G401.6 (cell line): ENCODE results near the gene CDCA5.
"Not testable (repeated sequence)": the region's sequence is repeated elsewhere in the genome, so short reads cannot be mapped to it uniquely, and the experiment has no call there.

Experiments used
- FAIRE-seq: peaks from 2 replicates; lab custom pipeline; 2012; peaks lifted over from hg19 to GRCh38; lab: Jason Lieb, UNC

CDCA5 gene

DNA sequence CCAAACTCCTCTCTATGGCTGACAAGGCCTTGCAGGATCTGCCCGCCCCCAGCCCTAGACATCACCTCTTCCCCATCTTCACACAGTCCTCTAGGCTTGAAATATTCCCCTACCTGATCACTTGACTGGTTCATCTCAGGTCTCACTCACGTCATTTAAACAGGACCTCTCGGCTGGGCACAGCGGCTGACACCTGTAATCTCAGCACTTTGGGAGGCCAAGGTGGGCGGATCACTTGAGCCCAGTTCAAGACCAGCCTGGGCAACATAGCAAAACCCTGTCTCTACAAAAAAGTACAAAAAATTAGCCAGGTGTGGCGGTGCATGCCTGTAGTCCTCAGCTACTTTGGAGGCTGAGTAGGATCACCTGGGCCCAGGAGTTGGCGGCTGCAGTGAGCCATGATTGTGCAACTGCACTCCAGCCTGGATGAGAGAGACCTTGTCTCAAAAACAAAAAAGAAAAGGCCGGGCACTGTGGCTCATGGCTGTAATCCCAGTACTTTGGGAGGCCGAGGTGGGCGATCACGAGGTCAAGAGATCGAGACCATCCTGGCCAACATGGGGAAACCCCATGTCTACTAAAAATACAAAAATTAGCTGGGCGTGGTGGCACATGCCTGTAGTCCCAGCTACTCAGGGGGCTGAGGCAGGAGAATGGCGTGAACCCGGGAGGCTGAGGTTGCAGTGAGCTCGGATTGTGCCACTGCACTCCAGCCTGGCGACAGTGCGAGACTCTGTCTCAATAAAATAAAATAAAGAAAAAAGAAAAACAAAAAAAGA is 35.2 kb upstream of the CDCA5 start:
- FAIRE-seq: not testable (repeated sequence)

- no peak for FAIRE-seq
These were observed 34.4 kb upstream of the CDCA5 start for GRCh38 chr11:65118097-65118837.

DNA sequence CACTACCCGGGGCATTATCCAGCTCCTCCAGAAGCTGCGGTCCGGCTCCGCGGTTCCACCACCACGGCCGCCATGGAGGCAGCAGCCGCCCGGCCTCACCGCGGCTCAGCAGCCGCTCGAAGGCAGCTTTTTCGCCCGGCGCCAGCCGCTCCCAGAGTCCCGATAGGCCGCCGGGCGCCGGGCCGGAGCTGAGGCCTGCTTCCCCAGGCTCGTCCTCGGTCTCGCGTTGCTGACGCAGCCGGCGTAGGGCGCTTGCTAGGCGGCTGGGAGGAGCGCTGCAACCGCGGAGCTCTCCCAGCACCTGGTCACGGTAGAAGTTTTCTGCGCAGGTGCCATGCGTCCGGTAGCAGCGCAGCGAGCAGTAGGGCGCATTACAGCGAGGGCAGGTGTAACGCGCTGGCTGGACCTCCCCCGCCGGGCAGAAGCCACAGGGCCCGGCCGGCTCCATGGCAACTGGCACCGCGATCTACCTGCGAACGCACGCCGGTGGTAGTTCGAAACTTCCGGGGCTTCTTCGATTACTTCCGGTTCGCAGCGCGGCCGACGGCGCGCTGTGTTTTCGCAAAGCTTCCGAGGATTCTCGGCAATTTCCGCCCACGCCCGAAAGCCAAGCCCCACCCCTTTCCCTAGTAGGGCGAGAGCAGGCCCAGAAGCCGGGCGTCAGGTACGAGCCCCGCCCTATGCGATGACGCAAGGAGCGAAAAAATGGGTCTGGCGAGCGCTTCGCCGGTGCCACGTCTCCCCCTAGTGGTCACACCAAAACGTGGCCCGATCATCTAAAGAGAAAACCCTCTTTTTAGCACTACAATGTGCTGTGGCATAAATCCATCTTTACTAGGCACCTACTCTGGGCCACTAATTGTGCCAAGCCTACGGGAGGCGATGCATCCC is 33.6 kb upstream of the CDCA5 start, which contains the start of gene ZNHIT2:
ZNHIT2 (minus strand) TSS at position 496 of the 891 bp plus-strand sequence; CDS start at position 448, 48 bp downstream.
- FAIRE-seq: peak; percentile 99

GRCh38 chr11:65116370-65117205 is 32.7 kb upstream of the CDCA5 start:
- FAIRE-seq: no peak

DNA sequence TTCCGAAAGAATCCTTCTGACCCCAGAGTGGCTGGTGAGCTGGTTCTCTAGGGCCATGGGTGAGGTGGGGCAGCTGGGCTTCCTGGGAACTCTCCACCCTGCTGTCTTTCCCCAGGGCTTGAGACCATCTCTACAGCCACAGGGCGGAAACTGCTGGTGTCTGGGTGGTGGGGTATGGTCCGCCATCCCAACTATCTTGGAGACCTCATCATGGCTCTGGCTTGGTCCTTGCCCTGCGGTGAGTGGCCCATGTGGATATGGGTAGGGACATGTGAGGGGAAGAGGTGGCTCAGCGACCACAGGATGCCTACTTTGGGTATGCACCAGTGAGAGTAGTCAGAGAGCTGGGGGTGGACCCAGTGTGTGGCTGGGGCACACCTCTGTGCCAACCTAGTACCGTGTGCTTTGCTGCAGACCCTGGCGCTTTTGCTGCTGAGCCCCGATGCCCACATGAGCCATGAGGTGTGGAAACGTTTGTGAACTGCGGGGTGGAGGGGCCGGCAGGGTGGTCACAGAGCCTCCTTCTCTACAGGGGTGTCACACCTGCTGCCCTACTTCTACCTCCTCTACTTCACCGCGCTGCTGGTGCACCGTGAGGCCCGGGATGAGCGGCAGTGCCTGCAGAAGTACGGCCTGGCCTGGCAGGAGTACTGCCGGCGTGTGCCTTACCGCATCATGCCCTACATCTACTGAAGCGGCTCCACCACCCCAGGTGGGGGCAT is 31.7 kb upstream of the CDCA5 start:
- FAIRE-seq: no peak

GRCh38 chr11:65114538-65115171 is 30.8 kb upstream of the CDCA5 start:
- no peak for FAIRE-seq

DNA sequence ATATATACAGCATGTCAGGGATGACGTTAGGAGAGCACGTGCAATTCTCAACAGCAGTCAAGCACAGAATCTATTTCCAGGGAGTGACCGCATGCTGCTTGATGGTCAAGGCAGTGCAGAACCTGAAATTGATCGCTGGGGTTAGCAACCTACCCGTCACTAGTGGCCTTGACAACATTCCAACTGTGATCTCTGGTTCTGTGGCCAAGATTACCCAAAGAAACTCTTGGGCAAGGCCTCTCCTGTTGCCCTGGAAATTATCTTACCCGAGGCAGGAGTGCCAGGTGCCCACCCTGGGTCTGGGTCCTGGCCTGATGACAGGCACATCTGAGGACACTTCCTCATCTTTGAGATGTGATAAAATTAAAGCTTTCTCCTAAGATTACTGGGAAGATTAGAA is 30.0 kb upstream of the CDCA5 start:
- no peak for FAIRE-seq

- no peak for FAIRE-seq
These were observed 29.5 kb upstream of the CDCA5 start for GRCh38 chr11:65113361-65113756.

GRCh38 chr11:65112546-65113360 is 28.9 kb upstream of the CDCA5 start:
- FAIRE-seq: no peak

DNA sequence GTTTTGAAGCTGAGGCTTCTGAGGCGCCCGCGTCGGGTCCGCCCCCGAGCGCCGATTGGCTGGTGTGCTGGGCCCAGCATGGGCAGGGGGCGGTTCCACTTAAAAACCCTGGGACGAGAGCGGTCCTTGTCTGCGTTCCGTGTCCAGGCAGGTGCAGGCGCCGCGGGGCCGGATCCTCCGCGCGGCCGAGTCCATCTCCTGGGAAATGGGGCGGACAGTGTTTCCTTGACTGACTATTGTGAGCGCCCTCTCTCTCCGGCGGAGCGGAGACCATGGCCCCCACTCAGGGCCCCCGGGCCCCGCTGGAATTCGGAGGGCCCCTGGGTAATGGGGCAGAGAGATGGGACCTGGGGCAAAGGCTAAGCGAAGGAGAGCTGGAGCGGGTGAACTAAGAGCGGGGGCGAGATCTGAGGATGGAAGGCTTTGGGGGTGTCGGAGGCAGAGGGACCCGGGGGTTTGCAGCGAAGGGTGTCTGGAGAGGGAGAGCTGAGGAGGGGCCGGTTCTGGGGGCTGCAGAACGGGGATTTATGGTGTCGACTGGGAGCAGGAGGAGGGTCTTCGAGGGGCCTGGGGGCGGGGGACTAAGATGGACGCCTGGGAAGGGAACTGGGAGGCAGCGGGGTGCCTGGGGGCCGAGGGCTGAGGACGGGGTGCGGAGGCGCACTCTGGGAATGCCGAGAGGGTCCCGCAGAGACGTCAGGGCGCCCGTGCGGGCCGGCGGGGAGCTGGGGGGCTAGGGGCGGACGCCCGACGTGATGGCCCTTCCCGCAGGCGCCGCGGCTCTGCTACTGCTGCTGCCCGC is 28.1 kb upstream of the CDCA5 start, which contains the start of gene TM7SF2:
TM7SF2 (plus strand) TSS at position 129 of the 802 bp plus-strand sequence; CDS start at position 273, 144 bp downstream.
- FAIRE-seq: peak; percentile 95

GRCh38 chr11:65111159-65111743 is 27.4 kb upstream of the CDCA5 start:
- FAIRE-seq: no peak

GRCh38 chr11:65110354-65110861 is 26.6 kb upstream of the CDCA5 start:
- peak; percentile 84 for FAIRE-seq

- FAIRE-seq: no peak
These were observed 25.7 kb upstream of the CDCA5 start for GRCh38 chr11:65109231-65110198.

DNA sequence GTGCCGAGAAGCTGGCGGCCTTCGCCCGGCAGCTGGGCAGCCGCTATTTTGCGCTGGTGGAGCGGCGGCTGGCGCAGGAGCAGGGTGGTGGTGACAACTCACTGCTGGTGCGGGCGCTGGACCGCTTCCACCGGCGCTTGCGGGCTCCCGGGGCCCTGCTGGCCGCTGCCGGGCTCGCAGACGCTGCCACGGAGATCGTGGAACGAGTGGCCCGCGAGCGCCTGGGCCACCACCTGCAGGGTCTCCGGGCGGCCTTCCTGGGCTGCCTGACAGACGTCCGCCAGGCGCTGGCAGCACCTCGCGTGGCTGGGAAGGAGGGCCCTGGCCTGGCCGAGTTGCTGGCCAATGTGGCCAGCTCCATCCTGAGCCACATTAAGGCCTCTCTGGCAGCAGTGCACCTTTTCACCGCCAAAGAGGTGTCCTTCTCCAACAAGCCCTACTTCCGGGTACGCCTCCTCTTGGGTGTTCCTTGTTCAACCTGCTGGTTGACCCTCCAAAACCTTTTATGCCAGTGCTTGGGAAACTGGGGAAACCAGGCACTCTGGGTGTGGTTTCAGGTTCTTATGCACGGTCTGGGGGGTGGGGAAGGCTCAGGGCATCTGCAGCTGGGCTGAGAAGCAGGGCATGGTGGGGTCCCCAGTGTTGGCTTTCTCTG is 24.8 kb upstream of the CDCA5 start:
- FAIRE-seq: no peak

GRCh38 chr11:65107751-65108468 is 24.1 kb upstream of the CDCA5 start:
- FAIRE-seq: no peak
